ENCODE results near the gene SHISAL1.

Gene SHISAL1

GRCh38 chr22:44348971-44349560 lies 36.3 kb upstream of the SHISAL1 start:
- no peak overlapping the region for H3K27ac ChIP-seq (replicated peaks)
- TF ChIP-seq CTCF (IDR thresholded peaks at IDR 0.05; ENCODE audit: insufficient read depth, low read length) (no peak), SPI1 (IDR thresholded peaks at IDR 0.05; ENCODE audit: borderline replicate concordance, low read depth) (no peak), GABPA (IDR thresholded peaks at IDR 0.05; ENCODE audit: low read depth) (no peak), REST (IDR thresholded peaks at IDR 0.05; ENCODE audit: insufficient replicate concordance, low read depth) (no peak), POLR2AphosphoS5 (IDR thresholded peaks at IDR 0.05; ENCODE audit: low read depth) (no peak)
- DNase-seq (ENCODE audit: low read depth in 1 of 2, low spot score in 1 of 2): no peak
- peaks cover 12% of the 10 kb centered on the region for H3K27me3 ChIP-seq (ENCODE audit: insufficient read depth, poor library complexity, severe bottlenecking)
- no peak overlapping the region for H3K4me3 ChIP-seq (replicated peaks; ENCODE audit: insufficient read depth, low read length)

GRCh38 chr22:44347549-44347948 lies 34.8 kb upstream of the SHISAL1 start:
- H3K27me3 ChIP-seq (ENCODE audit: insufficient read depth, poor library complexity, severe bottlenecking): peaks cover 10% of the 10 kb centered on the region
- no peak overlapping the region for H3K4me3 ChIP-seq (replicated peaks; ENCODE audit: insufficient read depth, low read length)
- H3K27ac ChIP-seq (replicated peaks): no peak overlapping the region
- no peak for DNase-seq (ENCODE audit: low read depth in 1 of 2, low spot score in 1 of 2)
- no peak for TF ChIP-seq CTCF (IDR thresholded peaks at IDR 0.05; ENCODE audit: insufficient read depth, low read length)
- no peak for TF ChIP-seq POLR2AphosphoS5 (IDR thresholded peaks at IDR 0.05; ENCODE audit: low read depth)
- no peak for TF ChIP-seq GABPA (IDR thresholded peaks at IDR 0.05; ENCODE audit: low read depth)
- TF ChIP-seq REST (IDR thresholded peaks at IDR 0.05; ENCODE audit: insufficient replicate concordance, low read depth): no peak
- TF ChIP-seq SPI1 (IDR thresholded peaks at IDR 0.05; ENCODE audit: borderline replicate concordance, low read depth): no peak

- DNase-seq (ENCODE audit: low read depth in 1 of 2, low spot score in 1 of 2): no peak
- peaks cover 7% of the 10 kb centered on the region for H3K27me3 ChIP-seq (ENCODE audit: insufficient read depth, poor library complexity, severe bottlenecking)
- H3K4me3 ChIP-seq (replicated peaks; ENCODE audit: insufficient read depth, low read length): no peak overlapping the region
- no peak overlapping the region for H3K27ac ChIP-seq (replicated peaks)
- no peak for TF ChIP-seq SPI1 (IDR thresholded peaks at IDR 0.05; ENCODE audit: borderline replicate concordance, low read depth)
Observed at GRCh38 chr22:44347080-44347479, 34.3 kb upstream of the SHISAL1 start.

- H3K4me3 ChIP-seq (replicated peaks; ENCODE audit: insufficient read depth, low read length): no peak overlapping the region
- no peak overlapping the region for H3K27ac ChIP-seq (replicated peaks)
- TF ChIP-seq GABPA (IDR thresholded peaks at IDR 0.05; ENCODE audit: low read depth) (no peak), CTCF (IDR thresholded peaks at IDR 0.05; ENCODE audit: insufficient read depth, low read length) (no peak), SPI1 (IDR thresholded peaks at IDR 0.05; ENCODE audit: borderline replicate concordance, low read depth) (no peak), REST (IDR thresholded peaks at IDR 0.05; ENCODE audit: insufficient replicate concordance, low read depth) (no peak), POLR2AphosphoS5 (IDR thresholded peaks at IDR 0.05; ENCODE audit: low read depth) (no peak)
- no peak for DNase-seq (ENCODE audit: low read depth in 1 of 2, low spot score in 1 of 2)
- peaks cover under 1% of the 10 kb centered on the region for H3K27me3 ChIP-seq (ENCODE audit: insufficient read depth, poor library complexity, severe bottlenecking)
Observed at GRCh38 chr22:44345872-44346271, 33.1 kb upstream of the SHISAL1 start.

All from HL-60 (cell line).